NCI-H2107 (cell line): ENCODE data around the gene ZNF554.

Experiments used
- DNase-seq: peaks from one replicate; lab custom pipeline; 2025; lab: John Stamatoyannopoulos, UW

The ZNF554 gene

DNA sequence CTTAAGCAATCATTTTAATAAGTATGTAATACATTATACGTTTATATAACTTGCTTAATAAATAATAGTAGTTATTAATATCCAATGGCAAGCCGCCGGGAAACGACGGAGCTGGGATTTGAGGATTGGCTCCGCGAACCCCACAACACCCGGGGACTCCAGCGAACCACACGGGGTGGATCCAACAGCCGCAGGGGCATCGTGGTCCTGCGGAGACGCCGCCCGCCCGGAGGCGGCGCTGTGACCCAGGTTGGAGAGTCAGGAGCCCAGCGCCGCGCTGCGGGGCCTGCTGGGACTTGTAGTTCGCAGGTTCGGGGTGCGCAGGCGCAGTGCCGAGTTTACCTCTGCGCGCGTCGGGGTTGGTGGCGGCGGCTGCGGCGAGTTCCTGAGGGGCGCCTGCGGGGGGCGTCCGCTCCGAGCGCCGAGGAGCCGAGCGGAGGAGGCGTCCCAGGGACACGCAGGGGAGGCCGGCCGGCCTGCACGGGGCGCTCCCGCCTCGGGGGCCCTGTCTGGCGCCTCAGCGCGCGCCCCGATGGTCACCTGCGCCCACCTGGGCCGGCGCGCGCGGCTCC lies at the start of gene ZNF554:
ZNF554 (plus strand) TSS at position 329 of the 572 bp plus-strand sequence; CDS start at position 533, 204 bp downstream.
- DNase-seq: peak; percentile 94

DNA sequence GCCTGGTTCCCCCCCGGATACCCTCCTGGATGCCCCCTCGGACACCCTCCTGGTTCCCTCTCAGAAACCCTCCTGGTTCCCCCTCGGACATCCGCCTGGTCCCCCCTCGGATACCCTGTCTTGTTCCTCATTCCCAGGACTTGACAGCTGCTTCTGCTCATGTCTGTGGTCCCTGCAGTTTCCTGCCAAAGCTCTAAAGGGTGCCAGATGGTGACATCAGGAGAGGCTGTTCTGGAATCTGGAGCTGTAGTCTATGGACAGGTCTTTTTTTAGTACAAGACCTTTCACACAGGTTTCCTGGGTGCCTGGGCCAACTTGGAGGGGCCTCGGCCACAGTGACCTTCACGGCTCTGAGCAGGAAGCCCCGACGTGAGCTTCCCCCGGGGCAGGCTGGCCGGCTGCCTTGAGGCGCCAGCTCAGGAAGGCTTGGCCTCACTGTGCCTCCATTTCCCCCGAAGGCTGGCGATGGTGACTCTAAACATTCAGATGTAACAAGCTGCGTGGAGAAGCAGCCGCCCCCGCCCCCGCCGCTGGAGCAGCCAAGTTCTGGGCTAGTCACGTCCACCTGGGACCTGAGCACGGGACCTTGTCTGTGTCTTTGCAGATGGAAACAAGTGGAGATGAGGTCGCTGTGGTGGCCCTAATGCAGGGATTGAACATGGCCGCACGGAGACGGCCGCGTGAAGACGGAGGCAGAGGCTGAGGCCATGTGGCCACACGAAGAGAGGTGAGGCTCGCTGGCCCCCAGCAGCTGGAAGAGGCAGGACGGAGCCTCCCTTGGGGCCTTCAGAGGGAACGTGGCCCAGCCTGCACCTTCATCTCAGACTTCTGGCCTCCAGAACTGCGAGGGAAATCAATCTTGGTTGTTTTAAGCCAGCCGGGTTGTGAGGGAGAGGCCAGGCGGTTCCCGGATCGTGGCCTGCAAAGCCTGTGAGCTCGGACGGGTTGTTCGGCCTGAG lies 49.3 kb upstream of the ZNF554 start:
- DNase-seq: no peak

DNA sequence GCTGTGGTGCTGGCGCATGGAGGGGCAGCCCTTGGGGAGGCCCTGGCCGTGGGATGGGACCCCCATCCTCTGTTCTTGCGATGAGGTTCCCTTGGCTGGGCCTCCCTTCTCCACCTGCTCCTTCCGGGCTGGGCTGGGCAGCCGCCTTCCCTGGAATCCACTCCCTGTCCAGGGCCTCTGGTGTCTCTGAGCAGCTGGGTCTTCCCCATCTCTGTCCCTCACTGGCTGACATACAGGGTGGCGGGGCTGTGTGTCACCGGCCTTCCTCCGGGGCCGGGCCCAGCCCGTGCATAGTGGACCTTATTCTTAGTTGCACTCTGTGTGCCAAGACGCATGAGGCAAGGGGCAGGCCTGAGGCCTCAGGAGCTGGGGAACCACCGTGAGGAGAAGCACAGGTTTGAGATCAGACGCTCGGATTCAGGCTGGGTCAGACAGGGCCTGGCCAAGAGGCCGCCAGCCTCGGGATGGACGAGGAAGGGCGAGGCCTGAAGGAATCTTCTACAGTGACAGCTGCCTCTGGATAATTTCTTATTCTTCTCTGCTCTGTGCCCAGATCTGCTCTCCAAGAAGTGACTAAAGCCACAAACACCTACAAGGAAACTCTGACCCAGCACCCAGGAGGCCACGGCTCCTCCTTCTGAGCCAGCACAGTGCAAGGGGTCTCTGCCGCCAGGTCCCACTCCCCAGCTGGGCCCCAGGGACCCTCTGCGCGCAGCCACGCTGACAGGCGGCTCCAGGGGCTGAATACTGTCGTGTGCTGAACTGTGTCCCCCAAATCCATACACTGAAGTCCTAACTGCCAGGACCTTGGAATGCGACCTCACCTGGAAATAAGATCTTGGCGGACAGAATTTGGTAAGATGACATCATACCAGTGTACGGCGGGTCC lies 47.6 kb upstream of the ZNF554 start:
- no peak for DNase-seq

DNA sequence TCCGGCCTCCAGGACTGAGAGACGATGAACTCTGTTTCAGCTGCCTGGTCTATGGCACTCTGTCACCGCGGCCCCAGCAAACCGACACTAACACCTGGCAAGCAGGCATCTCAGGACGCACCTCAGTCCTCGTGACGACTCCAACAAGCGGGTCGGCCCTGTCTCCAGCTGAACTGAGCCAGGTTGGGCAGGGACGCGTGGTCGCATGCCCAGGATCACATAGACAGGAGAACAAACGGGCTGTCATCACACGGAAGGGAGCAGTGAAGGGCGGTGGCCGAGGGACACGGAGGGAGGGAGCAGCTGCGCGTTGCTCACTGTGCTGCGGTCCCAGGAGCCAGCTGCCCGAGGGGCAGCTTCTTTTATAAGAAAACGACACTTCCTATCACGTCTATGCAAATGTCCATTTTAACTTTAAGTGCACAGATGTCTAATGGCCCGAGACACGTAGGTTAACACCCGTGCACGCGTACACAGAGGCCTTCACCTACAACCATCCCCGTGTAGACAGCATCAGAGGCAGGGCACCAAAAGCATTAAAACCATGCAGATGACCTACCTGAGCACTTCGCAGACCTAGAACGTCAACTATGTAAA lies 45.5 kb upstream of the ZNF554 start:
- no peak for DNase-seq

DNA sequence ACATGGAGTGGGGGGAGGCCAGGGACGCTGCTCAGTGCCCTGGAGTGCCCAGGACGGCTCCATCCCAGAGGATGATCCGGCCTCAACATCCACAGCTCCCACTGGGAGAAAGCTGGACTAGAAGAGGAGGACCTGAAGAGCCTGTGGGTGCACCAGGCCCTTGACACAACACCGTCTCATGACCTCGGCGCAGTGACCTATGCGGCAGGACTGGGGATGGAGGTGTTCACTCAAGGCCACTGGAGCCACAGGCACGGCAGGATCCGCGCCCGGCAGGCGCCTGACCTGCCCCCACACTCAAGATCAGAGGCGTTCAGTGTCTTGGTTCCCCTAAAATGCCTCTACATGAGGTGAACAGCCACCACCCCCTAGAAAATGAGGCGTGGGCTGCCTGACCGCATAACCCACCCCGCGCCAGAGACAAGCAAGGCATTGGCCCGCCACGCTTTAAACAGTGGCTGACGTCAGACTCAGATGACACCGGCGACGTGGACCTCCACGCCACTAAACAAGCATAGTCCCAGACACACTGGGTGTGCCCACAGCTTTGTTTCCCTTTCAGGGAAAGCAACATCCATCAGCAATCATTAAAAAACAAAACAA lies 44.6 kb upstream of the ZNF554 start:
- DNase-seq: no peak

DNA sequence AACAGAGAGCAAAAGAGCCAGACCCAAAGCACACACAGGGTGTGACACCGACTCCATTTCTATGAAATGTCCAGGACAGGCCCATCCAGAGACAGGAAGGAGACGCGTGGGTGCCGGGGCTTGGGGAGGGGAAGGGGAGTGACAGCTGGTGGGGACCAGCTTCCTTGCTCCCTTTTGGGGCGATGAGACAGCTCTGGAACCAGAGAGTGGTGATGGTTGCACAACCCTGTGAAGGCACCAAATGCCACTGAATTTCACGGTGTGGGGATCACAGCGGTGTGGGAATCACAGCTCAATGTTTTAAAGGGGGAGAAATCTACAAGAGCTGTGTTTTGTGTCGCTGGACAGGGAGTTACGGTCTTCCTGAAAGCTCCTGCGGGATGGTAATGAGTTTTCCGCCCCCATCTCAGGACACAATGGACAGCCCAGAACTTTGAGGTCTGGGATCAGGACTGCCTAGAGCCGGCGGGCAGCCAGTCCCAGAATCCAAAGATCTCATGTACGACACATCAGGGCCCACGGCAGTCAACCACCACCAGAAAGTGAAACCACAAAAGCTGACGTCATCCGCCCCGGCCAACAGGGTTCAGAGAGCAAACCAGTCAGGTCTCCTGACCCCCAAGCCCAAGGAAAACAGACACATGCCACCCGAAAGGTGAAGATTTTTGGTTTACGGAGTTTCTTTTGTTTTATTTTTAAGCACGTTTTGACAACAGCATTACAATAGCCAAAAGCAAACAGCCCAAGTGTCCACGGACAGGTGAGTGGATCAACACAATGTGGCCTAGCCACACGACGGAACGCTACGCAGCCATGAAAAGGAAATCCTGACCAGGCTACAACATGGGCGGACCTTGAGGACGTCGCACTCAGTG lies 43.9 kb upstream of the ZNF554 start:
- DNase-seq: no peak

DNA sequence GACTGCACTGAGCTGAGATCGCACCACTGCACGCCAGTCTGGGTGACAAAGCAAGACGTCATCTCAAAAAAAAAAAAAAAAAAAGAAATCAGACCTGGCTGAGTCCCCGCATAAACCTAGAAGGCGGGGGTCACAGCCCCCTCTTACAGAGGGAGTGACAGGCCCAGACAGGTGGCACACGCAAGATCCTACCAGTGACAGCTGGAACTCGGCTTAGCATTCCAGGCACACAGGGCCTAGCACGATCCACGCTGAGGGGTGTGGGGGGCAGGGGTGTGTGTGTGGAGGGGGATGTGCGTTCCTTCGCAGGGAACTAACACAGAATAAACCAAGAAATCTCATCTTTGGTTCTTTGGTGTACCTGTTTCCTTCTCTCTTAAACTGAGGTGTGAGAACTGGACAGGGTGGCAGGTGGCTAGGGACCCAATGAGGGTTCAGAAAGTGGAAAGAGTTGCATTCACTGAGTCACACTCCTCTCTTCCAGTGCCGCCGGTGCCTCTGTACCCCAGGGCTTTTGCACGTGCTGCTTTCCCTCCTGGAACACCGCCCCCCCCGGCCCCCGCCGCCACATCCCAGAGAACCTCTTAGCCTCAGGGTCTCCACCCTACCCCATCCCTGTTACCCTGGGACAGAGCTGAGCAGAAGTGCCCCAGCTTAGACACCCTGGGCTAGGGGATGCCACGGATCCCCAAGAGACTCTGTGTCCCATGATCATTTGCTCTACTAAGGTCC lies 41.5 kb upstream of the ZNF554 start:
- DNase-seq: no peak

DNA sequence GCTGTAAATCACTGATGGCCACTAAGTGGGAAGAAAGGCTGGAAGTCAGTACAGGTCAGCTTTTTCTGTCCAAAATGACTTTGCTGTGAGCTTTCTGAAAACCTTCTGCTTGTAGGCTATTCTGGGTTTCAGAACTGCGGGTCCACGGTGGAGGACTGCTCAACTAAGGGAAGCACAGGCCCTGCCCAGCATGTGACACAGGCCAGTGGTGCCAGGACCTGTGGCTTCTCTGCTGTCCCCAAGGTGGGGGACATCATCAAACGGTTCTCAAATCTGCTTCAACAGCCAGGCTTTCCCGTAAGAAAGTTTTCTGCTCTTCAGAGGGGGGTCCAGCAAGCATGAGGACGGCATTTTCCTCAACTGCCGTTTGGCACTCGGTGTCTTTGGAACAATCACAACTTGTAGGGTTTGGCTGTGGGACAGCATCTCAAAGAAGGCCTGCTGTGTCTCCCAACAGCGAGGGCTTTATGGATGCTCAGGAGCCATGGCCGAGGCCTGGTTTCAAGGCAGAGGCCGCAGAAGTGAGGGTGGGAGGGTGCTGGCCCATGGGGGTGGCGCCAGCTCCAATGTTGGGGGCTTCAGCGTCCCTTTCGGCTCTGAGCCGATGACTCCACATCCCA lies 40.4 kb upstream of the ZNF554 start:
- no peak for DNase-seq

DNA sequence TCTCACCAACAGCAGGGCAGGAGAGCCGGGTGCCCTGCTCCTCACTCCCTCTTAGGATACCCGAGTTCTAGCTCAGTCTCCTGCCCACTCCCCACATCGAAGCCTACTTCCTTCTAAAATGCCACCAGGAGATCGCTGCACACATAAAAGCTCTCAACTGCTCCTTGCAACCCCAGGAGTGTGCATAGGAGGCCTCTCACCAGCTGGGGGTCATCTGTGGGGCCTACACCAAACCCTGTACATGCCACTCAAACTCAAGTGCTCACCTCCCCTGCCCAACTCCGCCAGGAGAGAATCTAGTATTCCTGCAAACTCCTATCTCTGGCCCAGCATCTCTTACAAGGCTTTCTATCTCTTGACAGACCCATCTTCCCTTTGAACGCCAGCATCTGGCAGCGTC lies 39.4 kb upstream of the ZNF554 start:
- DNase-seq: no peak

DNA sequence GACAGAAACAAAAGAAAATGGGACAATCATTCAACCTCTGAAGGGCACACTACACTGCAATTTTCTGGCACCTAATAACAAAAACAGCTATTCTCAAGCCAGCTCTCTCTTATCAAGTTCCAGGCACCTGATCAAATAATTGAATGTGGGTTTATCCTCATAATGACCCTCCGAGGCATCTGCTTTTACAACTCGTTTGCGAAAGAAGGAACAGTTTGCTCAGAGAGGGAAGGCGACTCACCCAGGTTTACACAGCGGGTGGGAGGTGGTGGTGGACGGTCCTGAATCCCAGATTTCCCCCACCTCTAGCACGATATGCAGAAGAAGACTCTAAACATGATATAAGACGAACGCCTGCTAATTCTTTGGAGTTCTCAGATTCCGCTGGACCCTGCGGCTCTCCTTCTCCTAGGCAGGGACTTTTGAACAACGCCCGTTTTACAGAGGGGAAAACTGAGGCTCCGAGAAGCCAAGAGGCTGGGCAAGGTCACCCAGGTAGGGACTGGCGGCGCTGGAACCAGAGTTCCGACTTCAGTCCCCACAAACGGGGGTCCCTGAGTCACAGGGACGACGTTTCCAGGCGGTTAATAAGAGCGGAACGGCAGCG lies 37.2 kb upstream of the ZNF554 start:
- no peak for DNase-seq

DNA sequence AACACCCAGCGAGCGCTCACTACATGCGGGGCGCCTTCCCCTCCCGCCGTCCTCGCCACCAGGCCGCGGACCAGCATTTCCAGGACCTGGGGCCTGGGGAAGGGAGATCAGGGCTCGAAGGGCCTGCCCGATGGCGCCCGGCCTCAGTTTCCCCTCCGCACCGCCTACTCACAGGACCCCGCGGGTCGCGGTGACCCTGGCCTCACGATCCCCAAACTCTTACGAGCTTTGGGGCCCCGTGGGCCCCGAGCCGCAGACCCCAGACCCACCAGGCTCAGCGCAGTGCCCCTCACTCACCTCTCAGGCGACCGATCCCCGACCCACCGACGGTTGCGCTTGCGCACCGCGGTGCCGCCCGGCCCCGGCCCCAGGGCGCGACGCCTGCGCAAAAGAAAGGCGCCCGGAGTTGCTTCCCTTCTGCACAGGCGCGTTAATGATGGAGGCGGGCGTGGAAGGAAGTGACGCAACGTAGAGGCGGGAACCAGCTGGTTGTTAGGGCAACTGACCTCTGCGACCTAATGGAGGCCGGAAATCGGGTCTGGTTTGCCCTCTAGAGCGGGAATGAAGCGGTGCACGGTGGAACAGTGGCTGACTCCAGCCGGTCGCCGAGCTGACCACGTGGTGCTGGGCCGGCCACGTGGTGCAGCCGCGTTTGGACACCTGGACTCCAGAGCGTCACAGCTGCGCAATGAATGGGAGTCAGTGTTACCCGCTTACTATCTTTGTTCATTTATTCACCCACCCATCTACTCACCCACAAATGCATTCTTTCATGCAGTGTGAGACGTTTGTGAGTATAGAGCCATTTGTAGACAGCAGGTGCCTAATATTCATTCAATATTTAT lies 36.5 kb upstream of the ZNF554 start, which contains the start of gene SGTA:
SGTA (minus strand) TSS at position 338 of the 845 bp plus-strand sequence. CDS start 14,205 bp downstream, outside the sequence.
- DNase-seq: peak; percentile 93

DNA sequence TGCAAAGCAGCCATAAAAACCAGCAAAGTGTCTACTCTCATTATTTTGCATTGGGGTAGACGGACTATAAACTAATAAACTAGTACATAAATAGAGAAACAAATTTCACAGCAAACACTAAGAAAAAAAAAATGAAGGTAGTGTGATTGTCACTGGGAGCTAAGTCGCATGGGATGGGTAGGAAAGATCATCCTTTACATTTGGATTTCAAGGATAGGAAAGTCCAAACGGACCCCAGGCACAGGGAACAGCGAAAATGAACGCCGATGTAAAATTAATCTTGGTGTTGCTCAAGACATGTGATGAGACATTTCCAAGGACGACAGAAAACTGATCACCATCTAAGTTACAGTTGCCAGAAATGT lies 35.9 kb upstream of the ZNF554 start:
- DNase-seq: no peak

DNA sequence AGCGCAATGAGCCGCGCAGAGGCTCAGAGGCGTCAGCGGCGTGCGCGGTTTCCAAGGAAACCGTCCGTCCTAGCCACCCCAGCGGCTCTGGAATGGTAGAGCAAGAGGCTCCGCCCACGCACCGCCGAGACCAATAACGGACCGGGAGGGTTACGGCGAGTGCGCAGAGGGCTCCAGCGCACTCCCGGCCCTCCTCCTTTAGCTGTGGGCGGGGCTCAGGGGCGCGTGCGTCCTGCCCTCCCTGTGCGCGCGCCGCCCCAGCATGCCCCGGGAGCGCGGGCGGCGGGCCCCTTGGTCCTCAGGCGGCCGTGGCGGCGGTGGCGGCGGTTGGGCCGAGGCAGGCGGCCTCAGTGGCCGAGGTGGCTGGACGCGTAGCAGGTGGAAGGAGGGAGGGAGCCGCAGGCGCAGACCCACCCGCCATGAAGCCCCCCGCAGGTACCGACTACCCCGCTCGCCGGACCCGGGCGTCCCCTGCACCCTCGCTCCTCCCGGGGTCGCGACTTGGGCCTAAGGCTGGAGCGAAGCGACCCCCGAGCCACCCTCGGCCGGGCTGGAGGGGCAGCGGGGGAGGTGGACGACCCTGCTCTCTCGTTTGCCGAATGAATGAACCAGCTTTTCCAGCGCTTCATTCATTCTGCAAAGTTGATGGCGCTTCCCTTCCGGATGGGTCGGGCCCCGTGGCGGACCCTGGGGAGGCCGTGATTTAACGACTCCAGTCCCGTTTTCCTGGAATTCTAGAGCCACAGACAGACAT lies 34.2 kb upstream of the ZNF554 start, which contains the start of gene THOP1:
THOP1 (plus strand) TSS at position 260 of the 754 bp plus-strand sequence; CDS start at position 420, 160 bp downstream.
- peak; percentile 98 for DNase-seq

DNA sequence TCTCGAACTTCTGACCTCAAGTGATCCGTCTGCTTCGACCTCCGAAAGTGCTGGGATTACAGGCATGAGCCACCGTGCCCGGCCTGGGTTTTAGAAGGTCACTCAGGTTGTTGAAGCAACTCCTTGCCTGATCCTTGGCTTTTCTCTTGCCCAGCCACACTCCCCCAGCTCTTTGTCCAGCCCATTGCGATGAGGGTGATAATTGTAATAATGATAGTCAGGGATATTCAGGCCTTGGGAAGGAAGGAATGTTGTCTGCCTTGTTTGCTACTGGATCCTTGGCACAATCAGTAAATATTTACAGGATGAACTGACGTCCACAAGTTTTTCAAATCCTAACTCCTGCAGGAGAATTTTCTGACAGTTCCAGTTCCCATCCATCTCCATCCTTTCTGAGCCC lies 32.6 kb upstream of the ZNF554 start:
- DNase-seq: no peak

DNA sequence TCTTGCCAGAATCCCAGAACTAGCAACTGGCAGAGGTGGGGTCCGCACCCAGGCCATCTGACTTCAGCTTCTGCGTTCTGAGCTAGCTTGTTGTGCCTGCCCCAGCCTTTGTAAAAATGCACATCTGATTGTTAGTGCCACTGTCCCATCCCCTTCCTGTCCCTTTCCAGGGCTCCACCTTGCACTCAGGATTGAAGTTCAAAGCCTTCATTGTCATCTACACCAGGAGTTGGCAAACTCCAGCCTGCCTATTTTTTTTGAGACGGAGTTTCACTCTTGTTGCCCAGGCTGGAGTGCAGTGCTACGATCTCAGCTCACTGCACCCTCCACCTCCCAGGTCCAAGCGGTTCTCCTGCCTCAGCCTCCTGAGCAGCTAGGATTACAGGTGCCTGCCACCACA lies 31.4 kb upstream of the ZNF554 start:
- DNase-seq: no peak

DNA sequence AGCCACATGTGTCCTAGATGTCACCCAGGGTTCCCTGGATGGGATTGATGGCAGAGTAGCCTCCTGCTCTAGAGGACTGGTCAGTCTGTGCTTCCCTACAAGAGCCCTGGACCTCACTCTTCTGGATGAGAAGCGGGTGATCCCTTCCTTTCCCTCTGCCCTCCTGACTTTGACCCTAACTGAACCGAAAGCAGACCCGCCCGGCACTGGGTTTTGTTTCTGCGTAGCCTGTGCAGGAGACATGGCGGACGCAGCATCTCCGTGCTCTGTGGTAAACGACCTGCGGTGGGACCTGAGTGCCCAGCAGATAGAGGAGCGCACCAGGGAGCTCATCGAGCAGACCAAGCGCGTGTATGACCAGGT lies 29.5 kb upstream of the ZNF554 start:
- no peak for DNase-seq
